RPMI7951 (cell line): ENCODE results near the gene OGFR. TPM values are rescaled to one million over a fixed set of nuclear protein-coding genes. Genes with fewer than 3 reads are reported as not detected.
A peak's percentile ranks its signal among the peaks of the same experiment; 100 is the strongest.

Source experiments
- DNase-seq: peaks from one replicate; pipeline ENCODE4 v3.0.0-alpha.2; 2012; ENCODE audit warnings: low read depth
- total RNA-seq: library from RNA; depleted of rRNA; stranded (reverse); fragments of >200 nt; shearing (Covaris generic); gene quantifications from 2 replicates; pipeline ENCODE4 v1.2.3, GENCODE V29; 2014; rRNA removed

The OGFR gene
- total RNA-seq, result 47.6 and 73.5 TPM in 2 replicates

GRCh38 chr20:62804627-62805154 lies at the start of gene OGFR:
Gene OGFR (plus strand): TSS chr20:62804835. CDS start chr20:62804860, 25 bp downstream.
- DNase-seq, result peak; percentile 75

GRCh38 chr20:62754991-62755356 lies 49.7 kb upstream of the OGFR start:
- no peak for DNase-seq

GRCh38 chr20:62755817-62756724 lies 48.6 kb upstream of the OGFR start:
- peak; percentile 79 for DNase-seq

- no peak for DNase-seq
Observed at GRCh38 chr20:62758226-62758912, 46.3 kb upstream of the OGFR start.

- no peak for DNase-seq
Observed at GRCh38 chr20:62759981-62760431, 44.6 kb upstream of the OGFR start.

- no peak for DNase-seq
Observed at GRCh38 chr20:62760471-62760855, 44.2 kb upstream of the OGFR start.

GRCh38 chr20:62760856-62761758 lies 43.5 kb upstream of the OGFR start:
- no peak for DNase-seq

GRCh38 chr20:62761759-62762131 lies 42.9 kb upstream of the OGFR start:
- no peak for DNase-seq

GRCh38 chr20:62762376-62762775 lies 42.3 kb upstream of the OGFR start:
- no peak for DNase-seq

- no peak for DNase-seq
Observed at GRCh38 chr20:62762801-62763368, 41.8 kb upstream of the OGFR start.

GRCh38 chr20:62763404-62763803 lies 41.2 kb upstream of the OGFR start:
- DNase-seq, result no peak

- no peak for DNase-seq
Observed at GRCh38 chr20:62764156-62764935, 40.3 kb upstream of the OGFR start.

GRCh38 chr20:62765021-62765420 lies 39.6 kb upstream of the OGFR start:
- no peak for DNase-seq

GRCh38 chr20:62765432-62766070 lies 39.1 kb upstream of the OGFR start:
- DNase-seq, result no peak

GRCh38 chr20:62766071-62766450 lies 38.6 kb upstream of the OGFR start:
- DNase-seq, result no peak

- DNase-seq, result peak; percentile 60
Observed at GRCh38 chr20:62766716-62767115, 37.9 kb upstream of the OGFR start.

GRCh38 chr20:62768234-62768546 lies 36.4 kb upstream of the OGFR start:
- no peak for DNase-seq

- DNase-seq, result peak; percentile 37
Observed at GRCh38 chr20:62768551-62769287, 35.9 kb upstream of the OGFR start.

GRCh38 chr20:62769346-62770071 lies 35.1 kb upstream of the OGFR start:
- DNase-seq, result no peak
